Lower lobe of right lung (tissue), 2 donors: Measurements from ENCODE around the gene GP1BB. TPM values are rescaled to one million over a fixed set of nuclear protein-coding genes. Genes with fewer than 3 reads are reported as not detected.

ENCODE experiments used
- ATAC-seq, 2 donors: fragments of 200-7000 bp; cut with Tn5 transposase; one replicate each; pipeline ENCODE4 v1.9.1; 2020 to 2022; ENCODE audit warnings: mild to moderate bottlenecking in 2 of 2, moderate library complexity in 2 of 2
- DNase-seq: peaks from one replicate; pipeline ENCODE4 v3.0.0-alpha.2; 2020
- H3K27ac ChIP-seq: fragments of 200-600 bp; one replicate; pipeline ENCODE4 v1.8.0; 2022
- H3K27me3 ChIP-seq: fragments of 200-600 bp; one replicate; pipeline ENCODE4 v1.8.0; 2022; ENCODE audit warnings: low read depth
- H3K36me3 ChIP-seq: fragments of 200-600 bp; one replicate; pipeline ENCODE4 v1.8.0; 2022; ENCODE audit warnings: mild to moderate bottlenecking
- H3K4me1 ChIP-seq: fragments of 200-600 bp; one replicate; pipeline ENCODE4 v1.8.0; 2022
- H3K4me3 ChIP-seq: fragments of 200-600 bp; one replicate; pipeline ENCODE4 v1.8.0; 2022; ENCODE audit warnings: mild to moderate bottlenecking
- H3K9me3 ChIP-seq: fragments of 200-600 bp; one replicate; pipeline ENCODE4 v1.8.0; 2022
- CTCF ChIP-seq: fragments of 200-600 bp; IDR thresholded peaks from one replicate; pipeline ENCODE4 v1.8.0; 2022; ENCODE audit warnings: antibody characterized with exemption, mild to moderate bottlenecking
- intact Hi-C: fragments of 100-400 bp; cut with DNase I; formaldehyde crosslinking; loops from one replicate; pipeline ENCODE4 v1.11.0; 2022
- total RNA-seq: library from RNA; stranded (reverse); fragmentation: NEBNext Ultra II Directional; extraction: Animal tissue kit (Norgen Biotek cat#: 25700); gene quantifications from one replicate; pipeline ENCODE4 v1.2.1, GENCODE V29; 2021
- donor health status: DM: no; HTN: yes; CAD: no; lungs with severe emphysema.

GP1BB gene
- total RNA-seq, 1 donor from 2014 or later = 2.8 TPM

DNA sequence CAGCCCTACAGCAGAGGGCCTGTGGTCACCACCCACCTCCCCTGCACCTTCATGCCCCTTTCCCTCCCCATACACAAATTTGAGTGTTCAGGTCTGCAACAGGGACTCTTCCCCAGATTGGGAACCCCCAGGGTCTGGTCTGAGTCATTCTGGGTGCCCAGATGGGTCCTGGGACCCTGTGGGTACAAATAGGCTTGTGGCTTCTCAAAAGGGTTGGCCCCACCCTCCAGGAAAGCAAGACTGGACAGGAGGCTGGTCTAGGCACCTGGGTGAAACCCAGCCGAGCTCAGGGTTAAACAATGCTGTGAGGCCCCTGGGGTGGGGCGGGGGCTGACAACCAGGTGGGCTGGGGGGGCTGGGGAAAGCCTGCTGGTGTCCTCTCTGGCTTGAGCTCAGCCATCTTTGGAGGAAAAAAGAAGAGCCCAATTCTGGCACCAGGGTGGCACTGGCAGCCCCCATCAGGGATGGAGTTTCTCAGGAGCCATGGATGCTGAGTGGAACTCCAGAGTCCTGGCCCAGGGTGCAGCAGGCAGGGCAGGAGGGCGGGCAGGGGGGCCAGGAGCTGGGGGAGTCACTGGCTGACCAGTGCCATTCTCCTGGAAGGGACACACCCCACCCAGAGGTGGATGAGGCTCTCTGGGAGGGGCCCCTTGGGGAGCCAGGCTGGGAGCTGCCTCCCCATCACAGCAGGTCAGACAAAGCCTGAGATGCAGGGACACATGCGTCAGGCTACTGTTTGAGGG is 8.0 kb upstream of the GP1BB start:
- Histone ChIP-seq H3K4me1 (peaks cover 21% of the 10 kb centered on the region), H3K27me3 (peaks cover 62% of the 10 kb centered on the region), H3K9me3 (no peaks in the 10 kb centered on the region), H3K4me3 (peak overlapping the region; percentile 56), H3K36me3 (no peaks in the 10 kb centered on the region), H3K27ac (no peak overlapping the region)
- intact Hi-C loops = no loop called here
- TF ChIP-seq CTCF = no peak
- ATAC-seq (no peak), DNase-seq (no peak)

DNA sequence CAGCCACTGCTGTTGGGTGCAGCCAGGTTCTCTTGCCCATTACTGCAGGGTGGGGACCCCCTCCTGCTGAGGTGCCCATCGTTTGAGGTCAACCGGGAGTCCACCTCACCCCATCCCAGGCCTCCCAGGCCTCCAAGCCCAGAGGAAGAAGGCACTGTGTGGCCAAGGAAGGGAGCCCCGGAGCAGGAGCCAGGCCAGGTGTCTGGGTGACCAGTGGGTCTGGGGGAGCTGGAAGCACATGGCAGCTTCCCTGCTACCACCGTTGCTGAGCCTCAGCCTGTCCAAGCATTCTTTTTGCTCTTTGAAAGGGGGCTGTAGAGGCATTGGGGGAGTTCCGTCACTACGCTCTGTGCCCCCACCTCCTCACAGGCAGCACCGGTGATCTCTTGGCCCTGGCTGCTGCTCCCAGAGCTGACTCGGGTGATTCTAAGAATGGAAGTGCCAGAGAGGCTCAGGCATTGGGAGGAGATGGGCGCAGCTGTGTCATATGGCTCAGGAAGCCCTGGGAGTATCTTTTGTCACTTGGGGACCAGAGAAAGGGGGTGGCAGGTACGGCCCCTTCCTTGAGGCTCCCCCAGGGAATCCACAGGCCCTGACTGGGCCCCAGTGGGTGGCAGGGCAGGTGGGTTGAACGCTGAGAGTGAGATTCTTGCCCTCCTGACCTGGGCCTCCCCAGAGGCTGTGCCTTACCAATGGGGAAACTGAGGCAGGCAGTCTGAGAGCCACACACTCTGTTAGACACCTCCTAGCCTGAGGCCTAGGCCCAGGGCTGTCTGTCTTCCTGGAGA is 7.1 kb upstream of the GP1BB start:
- Histone ChIP-seq H3K9me3 (no peaks in the 10 kb centered on the region), H3K36me3 (no peaks in the 10 kb centered on the region), H3K4me3 (no peak overlapping the region), H3K27me3 (peaks cover 66% of the 10 kb centered on the region), H3K4me1 (peaks cover 21% of the 10 kb centered on the region), H3K27ac (no peak overlapping the region)
- intact Hi-C loops = no loop called here
- ATAC-seq = no peak
- no peak for DNase-seq
- TF ChIP-seq CTCF = no peak

DNA sequence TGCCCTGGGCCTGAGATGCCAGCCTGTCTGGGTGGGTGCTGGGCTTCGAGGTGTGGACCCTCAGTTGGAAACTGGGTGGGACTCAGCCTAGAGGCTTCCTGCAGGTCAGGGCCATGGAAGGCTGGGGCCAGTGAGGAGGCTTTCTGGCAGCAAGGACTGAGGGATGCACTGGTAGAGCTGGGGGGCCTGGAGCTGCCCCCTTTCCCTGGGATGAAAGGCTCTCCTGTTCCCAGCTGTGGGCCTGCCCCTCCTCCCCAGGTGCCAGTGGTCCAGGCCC is 6.6 kb upstream of the GP1BB start:
- Histone ChIP-seq H3K9me3 (no peaks in the 10 kb centered on the region), H3K27ac (no peak overlapping the region), H3K4me3 (no peak overlapping the region), H3K36me3 (no peaks in the 10 kb centered on the region), H3K27me3 (peaks cover 71% of the 10 kb centered on the region), H3K4me1 (peaks cover 21% of the 10 kb centered on the region)
- no peak for ATAC-seq
- DNase-seq = no peak
- intact Hi-C loops = no loop called here
- no peak for TF ChIP-seq CTCF

DNA sequence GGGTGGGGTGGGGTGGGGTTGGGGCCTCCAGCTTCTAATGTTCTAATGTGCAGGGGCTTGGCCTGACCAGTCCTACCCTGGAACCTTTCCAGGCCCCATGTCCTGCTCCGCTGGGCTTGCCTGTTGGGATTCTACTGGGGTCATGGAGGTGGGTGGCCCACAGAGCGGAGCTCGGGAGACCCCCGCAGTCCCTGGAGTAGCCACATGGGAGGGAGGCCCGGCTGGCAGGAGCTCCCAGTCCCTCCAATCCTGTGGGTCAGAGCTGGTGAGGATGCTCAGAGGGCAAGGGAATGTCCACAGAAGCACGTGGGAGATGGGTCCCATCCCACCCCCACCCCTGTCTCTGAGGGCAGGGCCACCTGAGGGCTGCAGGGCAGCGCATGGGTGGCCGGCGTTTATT is 6.2 kb upstream of the GP1BB start:
- Histone ChIP-seq H3K4me3 (no peak overlapping the region), H3K27me3 (peaks cover 75% of the 10 kb centered on the region), H3K36me3 (no peaks in the 10 kb centered on the region), H3K4me1 (peaks cover 21% of the 10 kb centered on the region), H3K27ac (no peak overlapping the region), H3K9me3 (no peaks in the 10 kb centered on the region)
- intact Hi-C loops = no loop called here
- ATAC-seq (no peak), DNase-seq (no peak)
- no peak for TF ChIP-seq CTCF

GRCh38 chr22:19717691-19718455 is 5.5 kb upstream of the GP1BB start:
- Histone ChIP-seq H3K27ac (peak overlapping the region; percentile 24), H3K27me3 (peaks cover 82% of the 10 kb centered on the region), H3K4me3 (peak overlapping the region; percentile 61), H3K4me1 (peaks cover 25% of the 10 kb centered on the region), H3K36me3 (no peaks in the 10 kb centered on the region), H3K9me3 (no peaks in the 10 kb centered on the region)
- DNase-seq = peak; percentile 87
- ATAC-seq = peak; percentile 90 to 91
- intact Hi-C loops = no loop called here
- TF ChIP-seq CTCF = peak; percentile 97
